ENCODE results near the gene CRAT. TPM values are rescaled to one million over a fixed set of nuclear protein-coding genes. Genes with fewer than 3 reads are reported as not detected.

CRAT gene
- total and polyA plus RNA-seq, 8 donors = 16.8 to 33.2 (median 25.7) TPM

DNA sequence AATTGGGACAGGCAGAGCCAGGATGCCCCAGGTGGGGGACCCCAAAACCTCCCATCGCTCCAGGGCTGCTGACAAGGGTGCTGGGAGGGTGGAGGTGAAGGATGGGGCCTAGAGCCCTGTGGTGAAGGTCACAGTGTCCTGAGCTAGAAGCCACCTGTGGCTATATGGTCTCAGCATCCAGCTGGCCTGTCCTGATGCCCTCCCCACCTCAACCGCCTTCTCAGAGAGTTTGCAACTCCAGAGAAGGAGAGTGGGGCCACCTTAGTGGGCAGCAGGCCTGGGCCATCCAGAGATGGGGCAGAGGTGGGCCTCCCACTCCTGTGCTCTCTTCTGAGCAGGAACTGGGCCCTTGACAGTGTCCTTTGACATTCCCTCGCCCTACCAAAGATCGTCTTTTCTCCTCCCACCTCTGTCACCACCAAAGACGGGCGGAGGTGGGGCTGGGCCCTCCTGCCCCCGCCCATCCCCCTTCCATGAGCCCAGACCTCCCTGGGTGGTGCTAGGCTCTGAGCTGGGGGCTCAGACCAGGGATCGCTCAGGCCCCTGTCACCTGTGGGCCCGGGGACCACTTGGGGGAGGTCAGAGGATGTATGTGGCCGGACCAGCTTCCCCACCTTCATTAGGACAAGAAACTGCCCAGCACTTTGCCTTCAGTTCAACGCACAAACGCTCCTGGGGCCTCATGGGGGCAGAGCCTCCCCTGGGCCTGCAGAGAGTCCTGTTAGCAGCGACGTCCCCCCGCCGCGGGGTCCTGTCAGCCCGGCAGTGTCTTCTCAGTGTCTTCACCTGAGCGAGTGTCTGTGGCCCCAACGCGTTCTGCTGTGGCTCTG, 39.7 kb downstream of the CRAT start:
- Histone ChIP-seq H3K4me1 (peaks cover 0 to 16% of the 10 kb centered on the region in 2 donors), H3K27me3 (no peaks in the 10 kb centered on the region), H3K27ac (no peak overlapping the region), H3K9me3 (no peaks in the 10 kb centered on the region), H3K36me3 (peaks cover 0 to 54% of the 10 kb centered on the region in 2 donors), H3K4me3 (no peak overlapping the region)
- DNase-seq (peak in 1 of 4 donors; percentile 60), ATAC-seq (no peak)
- intact Hi-C loops (cut with DNase I) = no loop called here
- TF ChIP-seq, protein P1, sequence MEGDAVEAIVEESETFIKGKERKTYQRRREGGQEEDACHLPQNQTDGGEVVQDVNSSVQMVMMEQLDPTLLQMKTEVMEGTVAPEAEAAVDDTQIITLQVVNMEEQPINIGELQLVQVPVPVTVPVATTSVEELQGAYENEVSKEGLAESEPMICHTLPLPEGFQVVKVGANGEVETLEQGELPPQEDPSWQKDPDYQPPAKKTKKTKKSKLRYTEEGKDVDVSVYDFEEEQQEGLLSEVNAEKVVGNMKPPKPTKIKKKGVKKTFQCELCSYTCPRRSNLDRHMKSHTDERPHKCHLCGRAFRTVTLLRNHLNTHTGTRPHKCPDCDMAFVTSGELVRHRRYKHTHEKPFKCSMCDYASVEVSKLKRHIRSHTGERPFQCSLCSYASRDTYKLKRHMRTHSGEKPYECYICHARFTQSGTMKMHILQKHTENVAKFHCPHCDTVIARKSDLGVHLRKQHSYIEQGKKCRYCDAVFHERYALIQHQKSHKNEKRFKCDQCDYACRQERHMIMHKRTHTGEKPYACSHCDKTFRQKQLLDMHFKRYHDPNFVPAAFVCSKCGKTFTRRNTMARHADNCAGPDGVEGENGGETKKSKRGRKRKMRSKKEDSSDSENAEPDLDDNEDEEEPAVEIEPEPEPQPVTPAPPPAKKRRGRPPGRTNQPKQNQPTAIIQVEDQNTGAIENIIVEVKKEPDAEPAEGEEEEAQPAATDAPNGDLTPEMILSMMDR (IDR thresholded peaks at IDR 0.05) = no peak

DNA sequence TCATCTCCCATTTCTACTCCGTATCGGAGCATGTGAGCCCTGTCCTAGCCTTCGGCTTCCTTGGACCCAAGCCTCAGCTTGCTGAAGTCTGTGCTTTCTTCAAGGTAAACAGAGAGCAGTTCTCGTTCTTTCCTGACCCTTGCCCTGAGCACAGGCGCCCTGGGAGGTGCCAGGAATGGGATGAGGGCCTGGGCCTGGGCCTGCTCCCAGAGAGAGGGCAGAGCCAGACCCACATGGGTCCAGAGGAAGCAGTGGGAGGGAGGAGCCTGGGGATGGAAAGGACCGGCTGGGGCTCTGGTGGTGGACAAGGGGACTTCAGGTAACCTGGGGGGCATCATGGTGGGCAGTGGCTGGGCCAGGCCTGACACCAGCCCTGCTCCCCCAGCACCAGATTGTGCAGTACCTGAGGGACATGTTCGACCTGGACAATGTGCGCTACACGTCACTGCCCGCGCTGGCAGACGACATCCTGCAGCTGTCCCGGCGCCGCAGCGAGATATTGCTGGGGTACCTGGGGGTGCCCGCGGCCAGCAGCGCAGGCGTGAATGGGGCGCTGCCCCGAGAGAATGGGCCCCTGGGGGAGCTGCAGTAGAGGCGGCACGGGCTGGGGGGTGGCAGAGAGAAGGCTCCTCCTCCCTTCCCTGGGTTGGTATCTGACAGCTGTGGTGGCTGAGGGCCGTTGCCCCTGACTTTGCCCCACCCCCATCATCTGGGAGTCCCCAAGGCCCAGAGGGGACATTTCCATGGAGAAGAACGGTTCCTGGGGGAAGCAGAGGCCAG, 40.5 kb downstream of the CRAT start:
- ATAC-seq = no peak
- intact Hi-C loops (cut with DNase I) = no loop called here
- H3K36me3 ChIP-seq = peaks cover 0 to 63% of the 10 kb centered on the region in 2 donors

DNA sequence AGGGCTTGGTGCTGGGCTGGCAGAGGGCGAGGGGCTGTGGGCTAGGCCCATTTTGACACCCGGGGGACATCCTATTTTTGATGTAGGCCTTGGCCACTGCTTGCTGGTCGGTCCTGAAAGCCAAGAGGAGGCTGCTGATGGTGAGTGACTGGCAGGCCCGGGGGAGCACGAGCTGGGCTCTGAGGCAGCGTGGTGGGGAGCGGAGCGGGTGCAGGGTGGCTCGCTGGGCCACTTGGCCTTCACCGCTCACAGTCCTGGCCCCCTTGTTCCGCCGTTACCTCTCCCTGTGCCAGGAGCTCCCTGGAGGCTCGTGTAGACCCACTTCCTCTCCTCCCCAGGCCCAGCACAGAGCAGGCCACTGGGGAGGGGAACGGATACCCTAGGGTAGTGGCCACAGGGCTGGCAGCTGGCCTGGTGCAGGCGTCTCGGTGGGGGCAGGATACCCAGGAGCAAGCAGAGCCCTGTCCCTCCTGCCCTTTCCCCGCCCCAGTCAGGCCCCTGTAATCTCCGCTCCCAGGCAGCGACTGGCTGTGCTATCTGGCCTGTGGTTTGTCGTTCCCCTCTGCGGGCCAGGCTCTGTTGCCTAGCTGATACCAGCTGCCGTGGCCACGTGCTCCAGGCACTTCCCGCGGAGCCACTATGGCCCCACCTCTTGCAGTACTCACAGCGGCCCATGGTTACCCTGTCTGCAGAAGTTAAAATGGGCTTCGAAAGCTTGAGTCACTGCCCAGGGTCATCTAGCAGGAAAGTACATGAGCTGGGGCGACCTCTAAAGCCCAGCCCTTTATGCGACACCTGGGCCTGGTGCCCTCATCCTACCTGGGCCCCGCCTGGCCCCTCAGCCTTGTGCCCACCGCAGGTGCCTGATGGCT, 41.4 kb downstream of the CRAT start:
- Histone ChIP-seq H3K9me3 (no peaks in the 10 kb centered on the region), H3K4me3 (no peak overlapping the region), H3K36me3 (peaks cover 0 to 70% of the 10 kb centered on the region in 2 donors), H3K27me3 (no peaks in the 10 kb centered on the region), H3K4me1 (peaks cover 0 to 16% of the 10 kb centered on the region in 2 donors), H3K27ac (peak overlapping the region in 1 of 2 donors; percentile 28)
- peak; percentile 81 for ATAC-seq
- intact Hi-C loops (cut with DNase I) = no loop called here
- DNase-seq = peak in 3 of 4 donors; percentile 12 to 88 (median 75)
- TF ChIP-seq, protein P1 (IDR thresholded peaks at IDR 0.05) = no peak

More for the DNA sequence above, 40.5 kb downstream of the CRAT start:
- Histone ChIP-seq H3K27me3 (no peaks in the 10 kb centered on the region), H3K4me1 (peaks cover 0 to 16% of the 10 kb centered on the region in 2 donors), H3K9me3 (no peaks in the 10 kb centered on the region), H3K27ac (peak overlapping the region in 1 of 2 donors; percentile 28), H3K4me3 (no peak overlapping the region)
- TF ChIP-seq, protein P1 (IDR thresholded peaks at IDR 0.05) = no peak
- DNase-seq = peak in 1 of 4 donors; percentile 73

DNA sequence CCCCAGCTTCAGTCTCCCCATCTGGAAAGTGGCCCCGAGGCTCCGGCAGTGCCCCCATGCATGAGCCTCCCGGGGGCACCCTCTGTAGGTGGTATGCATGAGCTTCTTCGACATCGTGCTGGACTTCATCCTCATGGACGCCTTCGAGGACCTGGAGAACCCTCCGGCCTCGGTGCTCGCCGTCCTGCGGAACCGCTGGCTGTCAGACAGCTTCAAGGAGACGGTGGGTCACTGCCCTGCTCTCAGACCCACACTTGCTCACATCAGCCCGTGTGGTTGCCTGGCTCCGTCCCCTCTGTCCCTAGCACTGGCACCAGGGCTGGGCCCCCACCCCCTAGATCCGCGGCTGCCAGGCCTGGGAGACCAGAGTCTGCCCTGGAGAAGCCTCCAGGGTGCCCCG, 42.5 kb downstream of the CRAT start:
- TF ChIP-seq, protein P1 (IDR thresholded peaks at IDR 0.05) = no peak
- H3K27me3 ChIP-seq = no peaks in the 10 kb centered on the region
- ATAC-seq = no peak
- no peaks in the 10 kb centered on the region for H3K9me3 ChIP-seq
- no peak for DNase-seq
- intact Hi-C loops (cut with DNase I) = no loop called here
- H3K27ac ChIP-seq = no peak overlapping the region
- H3K4me3 ChIP-seq = no peak overlapping the region
- H3K36me3 ChIP-seq = peaks cover 0 to 81% of the 10 kb centered on the region in 2 donors
- H3K4me1 ChIP-seq = peaks cover 0 to 16% of the 10 kb centered on the region in 2 donors
